GM23338 (cell line): Measurements from ENCODE around the gene ZDHHC1. TPM values are rescaled to one million over a fixed set of nuclear protein-coding genes. Genes with fewer than 3 reads are reported as not detected.

Experiments
- ATAC-seq: fragments of 200-7000 bp; cut with Tn5 transposase; 3 replicates; pipeline ENCODE4 v1.9.1; 2020
- DNase-seq: peaks from one replicate; pipeline ENCODE4 v3.0.0-alpha.2; 2015; ENCODE audit warnings: low spot score
- H2AFZ ChIP-seq: fragments of 200-600 bp; sonication (generic); 2 replicates; pipeline ENCODE4 v1.8.0; 2016; ENCODE audit warnings: antibody characterized with exemption, mild to moderate bottlenecking, moderate library complexity
- H3F3A ChIP-seq: fragments of 200-600 bp; sonication (generic); replicated peaks from 2 replicates; pipeline ENCODE4 v1.8.0; 2017; ENCODE audit warnings: antibody characterized with exemption, mixed run types, low read depth
- H3K27ac ChIP-seq: fragments of 200-600 bp; sonication (generic); 2 replicates; pipeline ENCODE4 v1.6.1; 2016; ENCODE audit warnings: low read depth
- H3K27me3 ChIP-seq: fragments of 200-600 bp; sonication (generic); 2 replicates; pipeline ENCODE4 v1.8.0; 2016; ENCODE audit warnings: mild to moderate bottlenecking, mixed run types, moderate library complexity; ENCODE audit not compliant: insufficient read depth
- H3K36me3 ChIP-seq: fragments of 200-600 bp; sonication (generic); 2 replicates; pipeline ENCODE4 v1.8.0; 2016; ENCODE audit warnings: mild to moderate bottlenecking; ENCODE audit not compliant: insufficient read depth
- H3K4me1 ChIP-seq: fragments of 200-600 bp; sonication (generic); 2 replicates; pipeline ENCODE4 v1.8.0; 2016; ENCODE audit warnings: mild to moderate bottlenecking, moderate library complexity; ENCODE audit not compliant: insufficient read depth
- H3K4me2 ChIP-seq: fragments of 200-600 bp; sonication (generic); 2 replicates; pipeline ENCODE4 v1.7.1; 2017; ENCODE audit warnings: mixed run types
- H3K4me3 ChIP-seq: fragments of 200-600 bp; sonication (generic); 2 replicates; pipeline ENCODE4 v1.6.1; 2016; ENCODE audit warnings: mixed run types
- H3K79me2 ChIP-seq: fragments of 200-600 bp; sonication (generic); replicated peaks from 2 replicates; pipeline ENCODE4 v1.8.0; 2017; ENCODE audit warnings: mild to moderate bottlenecking; ENCODE audit not compliant: insufficient read depth
- H3K9me2 ChIP-seq: fragments of 200-600 bp; sonication (generic); 2 replicates; pipeline ENCODE4 v1.8.0; 2017; ENCODE audit not compliant: insufficient read depth
- H4K20me1 ChIP-seq: fragments of 200-600 bp; sonication (generic); replicated peaks from 2 replicates; pipeline ENCODE4 v1.8.0; 2017; ENCODE audit warnings: mild to moderate bottlenecking; ENCODE audit not compliant: insufficient read depth
- H3K27ac Mint-ChIP-seq: 2 replicates; pipeline ENCODE4 v1.8.0; 2020; ENCODE audit warnings: inconsistent platforms, mild to moderate bottlenecking, moderate library complexity, mixed read lengths
- H3K27me3 Mint-ChIP-seq: 3 replicates; pipeline ENCODE4 v1.8.0; 2022; ENCODE audit warnings: low read depth, mild to moderate bottlenecking, moderate library complexity, mixed read lengths, inconsistent platforms; ENCODE audit not compliant: insufficient read depth, poor library complexity
- H3K36me3 Mint-ChIP-seq: 3 replicates; pipeline ENCODE4 v1.8.0; 2021; ENCODE audit warnings: low read depth, mild to moderate bottlenecking, inconsistent platforms, moderate library complexity, mixed read lengths
- H3K4me1 Mint-ChIP-seq: 3 replicates; pipeline ENCODE4 v1.8.0; 2020; ENCODE audit warnings: mild to moderate bottlenecking, inconsistent platforms, mixed read lengths
- H3K4me3 Mint-ChIP-seq: 3 replicates; pipeline ENCODE4 v1.8.0; 2021; ENCODE audit warnings: moderate library complexity, mild to moderate bottlenecking, inconsistent platforms, mixed read lengths
- H3K9me3 Mint-ChIP-seq: 3 replicates; pipeline ENCODE4 v1.8.0; 2020; ENCODE audit warnings: moderate library complexity, mild to moderate bottlenecking, inconsistent platforms, mixed read lengths
- CREB1 ChIP-seq: fragments of 250-450 bp; sonication (Bioruptor Pico); IDR thresholded peaks from 2 replicates; pipeline ENCODE4 v1.5.0; 2020; ENCODE audit warnings: low read depth, mild to moderate bottlenecking, moderate library complexity
- CTCF ChIP-seq, 2 experiments: fragments of 200-600 bp in 1 of 2; sonication (generic) in 1 of 2; conservative IDR thresholded peaks; 2 replicates each; pipeline versions ENCODE4 v1.5.1 to v1.6.1; 2016 to 2017; ENCODE audit warnings: antibody characterized with exemption in 2 of 2, low read depth in 2 of 2, mild to moderate bottlenecking in 2 of 2, moderate library complexity in 1 of 2
- ETS1 ChIP-seq: IDR thresholded peaks from 2 replicates; pipeline ENCODE4 v1.6.1; 2016; ENCODE audit warnings: antibody characterized with exemption
- EZH2 ChIP-seq: fragments of 200-600 bp; sonication (generic); IDR thresholded peaks from one replicate; pipeline ENCODE4 v1.8.0; 2017; ENCODE audit warnings: antibody characterized with exemption, mild to moderate bottlenecking, low read depth; ENCODE audit not compliant: unreplicated experiment
- EZH2phosphoT487 ChIP-seq: fragments of 200-600 bp; sonication (generic); IDR thresholded peaks from one replicate; pipeline ENCODE4 v1.8.1; 2018; ENCODE audit warnings: antibody characterized with exemption; ENCODE audit not compliant: unreplicated experiment
- JUNB ChIP-seq: IDR thresholded peaks from one replicate; pipeline ENCODE4 v1.6.1; 2016; ENCODE audit warnings: antibody characterized with exemption; ENCODE audit not compliant: unreplicated experiment
- POLR2AphosphoS5 ChIP-seq: IDR thresholded peaks from 2 replicates; pipeline ENCODE4 v1.6.1; 2016; ENCODE audit warnings: antibody characterized with exemption, low read depth
- REST ChIP-seq: IDR thresholded peaks from one replicate; pipeline ENCODE4 v1.6.1; 2018; ENCODE audit warnings: antibody characterized with exemption; ENCODE audit not compliant: unreplicated experiment
- STAT1 ChIP-seq: IDR thresholded peaks from one replicate; pipeline ENCODE4 v1.6.1; 2016; ENCODE audit warnings: antibody characterized with exemption; ENCODE audit not compliant: unreplicated experiment
- ZNF114 ChIP-seq: fragments of 250-450 bp; sonication (Bioruptor Pico); IDR thresholded peaks from 2 replicates; pipeline ENCODE4 v1.5.0; 2020; ENCODE audit warnings: mild to moderate bottlenecking, moderate library complexity
- ZNF331 ChIP-seq: fragments of 250-450 bp; sonication (Bioruptor Pico); IDR thresholded peaks from 2 replicates; pipeline ENCODE4 v1.5.0; 2020; ENCODE audit warnings: low read depth, mild to moderate bottlenecking, moderate library complexity
- polyA plus RNA-seq: library from polyadenylated mRNA; unstranded; fragments of >200 nt; fragmentation: Nextera tagmentation; extraction: Ambion mirVana; gene quantifications from 2 replicates; pipeline ENCODE4 v1.2.1, GENCODE V29; 2016
- total RNA-seq: library from RNA; depleted of rRNA; stranded (reverse); fragments of >200 nt; shearing (Covaris generic); gene quantifications from 2 replicates; pipeline ENCODE4 v1.2.3, GENCODE V29; 2014

ZDHHC1 gene
- total and polyA plus RNA-seq, 2 experiments from 2014 or later: 1.4 to 2.7 TPM

GRCh38 chr16:67429053-67429798, 12.9 kb upstream of the ZDHHC1 start (continued):
- no peak for TF ChIP-seq ETS1
- TF ChIP-seq CTCF (conservative IDR thresholded peaks at IDR 0.05; ENCODE audit: low read depth in 2 of 2): no peak
- no peak for TF ChIP-seq POLR2AphosphoS5
- TF ChIP-seq CREB1: no peak
- no peak for TF ChIP-seq JUNB
- no peak for TF ChIP-seq EZH2
- TF ChIP-seq REST: no peak
- TF ChIP-seq ZNF114: no peak
- no peak for TF ChIP-seq ZNF331
- TF ChIP-seq STAT1: no peak
- no peak for TF ChIP-seq EZH2phosphoT487

GRCh38 chr16:67428146-67428731, 12.0 kb upstream of the ZDHHC1 start:
- Histone ChIP-seq H3K79me2 (no peaks in the 10 kb centered on the region), H3K9me2 (no peaks in the 10 kb centered on the region), H4K20me1 (no peaks in the 10 kb centered on the region), H3K4me2 (peak overlapping the region; percentile 90), H3K4me3 (no peak overlapping the region), H3F3A (0 out of 2 replicates have a peak, but pooled peaks cover 6% of the 10 kb centered on the region), H3K4me1 (peaks cover 51% of the 10 kb centered on the region), H2AFZ (no peak overlapping the region), H3K27ac (no peak overlapping the region), H3K36me3 (no peaks in the 10 kb centered on the region), H3K27me3 (peaks cover 23% of the 10 kb centered on the region)
- TF ChIP-seq JUNB (no peak), CTCF (conservative IDR thresholded peaks at IDR 0.05; ENCODE audit: low read depth in 2 of 2) (peak; percentile 74 to 97)
- Mint-ChIP-seq H3K4me1 (peaks cover 68% of the 10 kb centered on the region), H3K4me3 (no peak overlapping the region; the same call in 2 of the 3 replicates), H3K27ac (no peak overlapping the region), H3K9me3 (peaks cover 3% of the 10 kb centered on the region; the same call in 2 of the 3 replicates), H3K36me3 (peaks cover 10% of the 10 kb centered on the region), H3K27me3 (peaks cover 42% of the 10 kb centered on the region)
- DNase-seq (peak; percentile 94), ATAC-seq (peak; percentile 63)
